Kidney (tissue), 14 donors: ENCODE data around the gene PHYHD1. TPM values are rescaled to one million over a fixed set of nuclear protein-coding genes. Genes with fewer than 3 reads are reported as not detected.

Experiments used
- DNase-seq, 5 donors: peaks; one replicate each; pipeline ENCODE4 v3.0.0-alpha.2; 2013 to 2020
- FAIRE-seq: peaks from 2 replicates; lab custom pipeline; 2012; peaks lifted over from hg19 to GRCh38; lab: Jason Lieb, UNC
- H3K27ac ChIP-seq, 2 donors: one replicate each; pipeline ENCODE4 v1.7.0; 2013; ENCODE audit warnings: low read depth in 2 of 2, low read length in 2 of 2, inconsistent platforms in 1 of 2
- H3K27me3 ChIP-seq: one replicate; pipeline ENCODE4 v1.7.1; 2013; ENCODE audit warnings: low read length, inconsistent platforms; ENCODE audit not compliant: control insufficient read depth, insufficient read depth
- H3K36me3 ChIP-seq, 3 donors: one replicate each; pipeline versions ENCODE4 v1.7.0 to v1.7.1; 2013; ENCODE audit warnings: low read length in 3 of 3, control low read depth in 1 of 3, inconsistent platforms in 1 of 3; ENCODE audit not compliant: insufficient read depth in 3 of 3, control insufficient read depth in 2 of 3
- H3K4me1 ChIP-seq, 3 donors: one replicate each; pipeline versions ENCODE4 v1.7.0 to v1.7.1; 2013; ENCODE audit warnings: low read length in 3 of 3, inconsistent platforms in 1 of 3, low read depth in 1 of 3; ENCODE audit not compliant: control insufficient read depth in 2 of 3, insufficient read depth in 2 of 3
- H3K4me3 ChIP-seq, 3 donors: one replicate each; pipeline versions ENCODE4 v1.7.0 to v1.8.1; 2013; ENCODE audit warnings: low read length in 3 of 3, control low read depth in 1 of 3, inconsistent platforms in 1 of 3
- H3K9ac ChIP-seq, 3 donors: one replicate each; pipeline versions ENCODE4 v1.7.0 to v1.7.1; 2013; ENCODE audit warnings: low read length in 3 of 3, control low read depth in 1 of 3, inconsistent platforms in 1 of 3
- H3K9me3 ChIP-seq, 3 donors: one replicate each; pipeline versions ENCODE4 v1.7.0 to v1.7.1; 2013; ENCODE audit warnings: low read length in 3 of 3, control low read depth in 1 of 3, inconsistent platforms in 1 of 3; ENCODE audit not compliant: control insufficient read depth in 2 of 3, insufficient read depth in 1 of 3
- intact Hi-C: fragments of 100-400 bp; cut with DNase I; formaldehyde crosslinking; loops from one replicate; pipeline ENCODE4 v1.11.1; 2022
- polyA plus RNA-seq: library from polyadenylated mRNA; stranded (reverse); fragments of 350-450 nt; fragmentation: Illumina TruSeq; extraction: RNeasy Lipid Tissue Mini Kit (QIAGEN cat#74804); gene quantifications from one replicate; pipeline ENCODE4 v1.2.3, GENCODE V29; 2014; ENCODE audit warnings: low read depth, low replicate concordance; ENCODE audit not compliant: insufficient read depth
- total RNA-seq: library from RNA; stranded (reverse); fragmentation: NEBNext Ultra II Directional; extraction: Animal tissue kit (Norgen Biotek cat#: 25700); gene quantifications from one replicate; pipeline ENCODE4 v1.2.1, GENCODE V29; 2021
- TF ChIP-seq, protein P1 (sequence below): IDR thresholded peaks from 3 replicates; pipeline ENCODE4 v1.5.1; 2012; ENCODE audit warnings: mild to moderate bottlenecking, moderate library complexity, borderline replicate concordance; ENCODE audit not compliant: insufficient read depth; ENCODE audit errors: extremely low read depth
- donor health status: control.
- donor health status: control.
- donor health status: control.
- donor health status: control.
- donor health status: control.
- donor health status: DM: yes; HTN: yes; CAD: no.
- donor health status: Normal renal cell carcinoma (clear cell type).

Gene PHYHD1
- total and polyA plus RNA-seq, 2 donors from 2014 or later = 59.0 to 122 TPM

DNA sequence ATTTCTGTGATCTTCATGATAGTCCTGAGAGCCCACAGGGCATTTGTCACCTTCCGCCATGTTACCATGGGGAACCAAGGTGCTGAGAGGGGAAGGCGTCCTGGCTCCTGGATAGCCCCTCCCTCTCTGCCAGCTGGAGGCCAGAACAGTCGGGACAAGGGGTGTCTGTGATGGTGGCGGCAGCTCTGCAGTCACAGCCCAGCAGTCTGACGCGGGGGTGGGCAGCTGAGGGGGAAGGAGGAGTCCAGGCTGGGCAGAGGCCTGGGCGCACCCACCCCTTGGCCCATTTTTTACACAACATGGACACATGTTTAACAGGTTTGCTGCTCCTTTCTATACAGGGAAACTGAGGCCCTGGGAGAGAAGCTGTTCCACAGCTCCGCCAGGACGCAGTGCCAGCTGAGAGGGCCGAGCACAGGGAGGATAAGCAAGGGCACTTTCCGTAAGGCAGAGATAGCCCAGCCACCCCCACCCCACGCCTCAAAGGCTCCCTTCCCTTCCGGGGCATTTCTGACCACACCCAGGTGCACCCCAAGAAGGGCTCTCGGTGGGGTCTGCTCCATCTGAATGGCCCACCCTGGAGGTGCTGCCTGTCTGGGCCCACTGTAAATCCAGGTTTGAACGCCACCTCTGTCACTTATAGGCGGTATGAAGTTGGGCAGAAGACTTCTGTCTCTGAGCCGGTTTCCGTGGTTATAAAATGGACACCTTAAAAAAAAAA, 21.8 kb upstream of the PHYHD1 start:
- Histone ChIP-seq H3K9me3 (no peaks in the 10 kb centered on the region), H3K27ac (no peak overlapping the region), H3K27me3 (no peaks in the 10 kb centered on the region), H3K4me1 (peaks cover 0 to 3% (median 0%) of the 10 kb centered on the region in 3 donors), H3K36me3 (peaks cover 0 to 5% (median 0%) of the 10 kb centered on the region in 3 donors), H3K4me3 (no peak overlapping the region), H3K9ac (no peak overlapping the region)
- TF ChIP-seq, protein P1, sequence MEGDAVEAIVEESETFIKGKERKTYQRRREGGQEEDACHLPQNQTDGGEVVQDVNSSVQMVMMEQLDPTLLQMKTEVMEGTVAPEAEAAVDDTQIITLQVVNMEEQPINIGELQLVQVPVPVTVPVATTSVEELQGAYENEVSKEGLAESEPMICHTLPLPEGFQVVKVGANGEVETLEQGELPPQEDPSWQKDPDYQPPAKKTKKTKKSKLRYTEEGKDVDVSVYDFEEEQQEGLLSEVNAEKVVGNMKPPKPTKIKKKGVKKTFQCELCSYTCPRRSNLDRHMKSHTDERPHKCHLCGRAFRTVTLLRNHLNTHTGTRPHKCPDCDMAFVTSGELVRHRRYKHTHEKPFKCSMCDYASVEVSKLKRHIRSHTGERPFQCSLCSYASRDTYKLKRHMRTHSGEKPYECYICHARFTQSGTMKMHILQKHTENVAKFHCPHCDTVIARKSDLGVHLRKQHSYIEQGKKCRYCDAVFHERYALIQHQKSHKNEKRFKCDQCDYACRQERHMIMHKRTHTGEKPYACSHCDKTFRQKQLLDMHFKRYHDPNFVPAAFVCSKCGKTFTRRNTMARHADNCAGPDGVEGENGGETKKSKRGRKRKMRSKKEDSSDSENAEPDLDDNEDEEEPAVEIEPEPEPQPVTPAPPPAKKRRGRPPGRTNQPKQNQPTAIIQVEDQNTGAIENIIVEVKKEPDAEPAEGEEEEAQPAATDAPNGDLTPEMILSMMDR = no peak
- intact Hi-C loops = no loop called here
- FAIRE-seq (no peak), DNase-seq (no peak)

DNA sequence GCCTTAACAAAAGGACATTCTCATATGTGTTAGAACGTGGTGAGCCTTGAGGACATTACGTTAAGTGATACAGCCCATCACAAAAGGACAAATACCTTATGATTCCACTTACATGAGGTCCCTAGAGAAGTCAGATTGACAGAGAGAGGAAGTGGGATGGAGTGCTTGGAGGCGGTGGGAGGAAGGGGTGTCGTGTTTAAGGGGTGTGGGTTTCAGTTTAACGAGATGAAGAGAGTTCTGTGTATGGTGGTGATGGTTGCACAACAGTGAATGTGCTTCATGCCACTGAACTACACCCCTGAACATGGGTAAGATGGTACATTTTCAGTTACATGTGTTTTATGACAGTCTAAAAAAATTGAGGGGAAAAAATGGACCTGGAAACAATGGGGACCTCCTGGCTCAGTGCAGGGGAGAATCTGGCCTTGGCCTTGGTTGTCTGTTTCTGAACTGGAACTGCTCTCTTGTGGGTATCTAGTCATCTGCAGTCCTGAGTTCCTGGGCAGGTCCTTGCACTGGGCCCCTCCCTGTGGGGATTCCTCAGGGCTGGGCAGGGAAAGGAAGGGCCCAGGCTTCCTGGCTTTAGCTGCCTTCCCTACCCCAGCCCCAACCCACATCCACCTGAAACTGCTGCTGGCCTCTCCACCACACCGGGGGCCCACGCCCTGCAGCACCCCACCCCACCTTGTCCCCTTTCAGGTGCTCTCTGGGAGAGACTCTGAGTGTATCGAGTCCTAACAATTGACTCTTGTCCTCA, 21.0 kb upstream of the PHYHD1 start:
- Histone ChIP-seq H3K4me3 (no peak overlapping the region), H3K27ac (no peak overlapping the region), H3K36me3 (peaks cover 0 to 5% (median 0%) of the 10 kb centered on the region in 3 donors), H3K9ac (no peak overlapping the region), H3K27me3 (no peaks in the 10 kb centered on the region), H3K4me1 (peaks cover 0 to 3% (median 0%) of the 10 kb centered on the region in 3 donors), H3K9me3 (no peaks in the 10 kb centered on the region)
- TF ChIP-seq, protein P1 = no peak
- intact Hi-C loops = no loop called here
- no peak for DNase-seq
- no peak for FAIRE-seq

DNA sequence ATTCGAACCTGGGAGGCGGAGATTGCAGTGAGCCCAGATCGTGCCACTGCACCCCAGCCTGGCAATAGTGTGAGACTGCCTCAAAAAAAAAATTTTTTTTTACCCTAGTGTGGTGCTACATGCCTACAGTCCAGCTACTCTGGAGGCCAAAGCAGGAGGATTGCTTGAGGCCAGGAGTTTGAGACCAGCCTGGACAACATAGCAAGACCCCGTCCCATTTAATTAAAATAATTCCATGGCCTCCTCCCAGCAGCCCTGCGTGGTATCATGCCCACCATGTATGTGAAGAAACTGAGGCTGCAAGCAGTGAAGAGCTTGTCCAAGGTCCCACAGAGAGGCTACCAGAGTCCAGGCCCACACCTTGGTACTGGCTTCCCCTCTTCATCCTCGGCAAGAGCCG, 19.4 kb upstream of the PHYHD1 start:
- Histone ChIP-seq H3K4me1 (peaks cover 0 to 3% (median 0%) of the 10 kb centered on the region in 3 donors), H3K27me3 (no peaks in the 10 kb centered on the region), H3K27ac (no peak overlapping the region), H3K9me3 (no peaks in the 10 kb centered on the region), H3K9ac (no peak overlapping the region), H3K4me3 (no peak overlapping the region), H3K36me3 (no peaks in the 10 kb centered on the region)
- intact Hi-C loops = no loop called here
- DNase-seq (no peak), FAIRE-seq (no peak)
- TF ChIP-seq, protein P1 = no peak
